ENCODE data around the gene HTD2.
"Not testable (repeated sequence)": the region's sequence is repeated elsewhere in the genome, so short reads cannot be mapped to it uniquely, and the experiment has no call there.

Gene HTD2

DNA sequence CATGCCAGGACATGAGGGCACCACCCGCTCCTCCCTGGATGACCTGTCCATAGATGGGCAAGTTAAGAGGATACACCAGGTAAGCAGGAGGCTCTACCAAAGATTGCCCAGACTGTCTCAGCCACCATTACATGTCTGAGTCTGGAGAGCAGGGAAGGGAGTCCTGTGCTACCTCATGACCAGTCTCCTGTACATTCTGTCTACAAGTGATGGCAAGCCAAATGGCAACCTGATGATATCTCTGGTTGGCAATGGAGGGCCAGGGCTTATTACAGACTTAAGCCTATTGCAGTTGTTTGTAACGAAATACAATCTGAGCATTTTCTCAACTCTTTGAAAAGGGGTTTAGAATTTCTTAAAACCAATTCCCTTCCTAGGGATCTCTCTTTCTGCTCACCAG lies 37.0 kb upstream of the HTD2 start:
- H3K4me3 ChIP-seq (ENCODE audit: low read depth, low read length): no peak overlapping the region
- TF ChIP-seq, protein P1, sequence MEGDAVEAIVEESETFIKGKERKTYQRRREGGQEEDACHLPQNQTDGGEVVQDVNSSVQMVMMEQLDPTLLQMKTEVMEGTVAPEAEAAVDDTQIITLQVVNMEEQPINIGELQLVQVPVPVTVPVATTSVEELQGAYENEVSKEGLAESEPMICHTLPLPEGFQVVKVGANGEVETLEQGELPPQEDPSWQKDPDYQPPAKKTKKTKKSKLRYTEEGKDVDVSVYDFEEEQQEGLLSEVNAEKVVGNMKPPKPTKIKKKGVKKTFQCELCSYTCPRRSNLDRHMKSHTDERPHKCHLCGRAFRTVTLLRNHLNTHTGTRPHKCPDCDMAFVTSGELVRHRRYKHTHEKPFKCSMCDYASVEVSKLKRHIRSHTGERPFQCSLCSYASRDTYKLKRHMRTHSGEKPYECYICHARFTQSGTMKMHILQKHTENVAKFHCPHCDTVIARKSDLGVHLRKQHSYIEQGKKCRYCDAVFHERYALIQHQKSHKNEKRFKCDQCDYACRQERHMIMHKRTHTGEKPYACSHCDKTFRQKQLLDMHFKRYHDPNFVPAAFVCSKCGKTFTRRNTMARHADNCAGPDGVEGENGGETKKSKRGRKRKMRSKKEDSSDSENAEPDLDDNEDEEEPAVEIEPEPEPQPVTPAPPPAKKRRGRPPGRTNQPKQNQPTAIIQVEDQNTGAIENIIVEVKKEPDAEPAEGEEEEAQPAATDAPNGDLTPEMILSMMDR (IDR thresholded peaks at IDR 0.05; ENCODE audit: low read depth, low read length): no peak

DNA sequence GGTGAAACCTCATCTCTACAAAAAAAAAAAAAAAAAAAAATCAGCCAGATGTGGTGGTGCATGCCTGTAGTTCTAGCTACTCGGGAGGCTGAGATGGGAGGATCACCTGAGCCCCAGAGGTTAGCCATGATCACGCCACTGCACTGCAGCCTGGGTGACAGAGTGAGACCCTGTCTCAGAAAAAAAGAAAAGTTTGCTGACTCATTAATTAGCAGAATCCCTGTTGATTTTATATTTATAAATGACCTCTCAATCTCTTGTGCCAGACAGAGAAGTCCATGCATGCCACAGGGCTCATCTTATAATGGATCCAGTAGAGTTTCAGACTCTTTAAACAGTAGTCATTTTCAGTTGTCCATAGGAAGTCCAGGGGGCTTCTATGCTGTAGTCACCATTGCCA lies 35.8 kb upstream of the HTD2 start:
- TF ChIP-seq, protein P1 (IDR thresholded peaks at IDR 0.05; ENCODE audit: low read depth, low read length): no peak
- H3K4me3 ChIP-seq (ENCODE audit: low read depth, low read length): no peak overlapping the region

DNA sequence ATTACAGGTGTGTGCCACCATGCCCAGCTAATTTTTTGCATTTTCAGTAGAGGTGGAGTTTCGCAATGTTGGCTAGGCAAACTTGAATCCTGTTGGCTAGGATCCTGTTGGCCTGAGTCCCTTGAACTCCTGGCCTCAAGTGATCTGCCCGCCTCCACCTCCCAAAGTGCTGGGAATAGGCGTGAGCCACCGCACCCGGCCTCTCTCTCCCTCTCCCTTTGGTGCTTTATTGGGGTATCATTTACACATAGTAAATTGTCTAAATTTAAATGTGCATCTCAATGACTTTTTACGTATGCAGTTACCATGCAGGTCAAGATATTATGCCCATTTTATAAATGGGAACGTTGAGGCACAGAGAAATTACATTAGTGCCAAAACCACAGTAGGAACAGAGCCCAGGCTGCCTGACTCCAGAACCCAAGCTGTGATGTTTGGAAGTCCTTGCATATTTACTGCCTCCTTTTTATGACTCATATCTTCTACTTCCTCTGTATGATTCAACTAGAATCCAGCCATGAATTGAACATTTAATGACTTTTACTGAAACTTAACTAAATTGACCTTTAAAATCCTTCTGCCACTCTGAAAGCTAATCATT lies 34.3 kb upstream of the HTD2 start:
- TF ChIP-seq, protein P1 (IDR thresholded peaks at IDR 0.05; ENCODE audit: low read depth, low read length): no peak
- H3K4me3 ChIP-seq (ENCODE audit: low read depth, low read length): no peak overlapping the region

DNA sequence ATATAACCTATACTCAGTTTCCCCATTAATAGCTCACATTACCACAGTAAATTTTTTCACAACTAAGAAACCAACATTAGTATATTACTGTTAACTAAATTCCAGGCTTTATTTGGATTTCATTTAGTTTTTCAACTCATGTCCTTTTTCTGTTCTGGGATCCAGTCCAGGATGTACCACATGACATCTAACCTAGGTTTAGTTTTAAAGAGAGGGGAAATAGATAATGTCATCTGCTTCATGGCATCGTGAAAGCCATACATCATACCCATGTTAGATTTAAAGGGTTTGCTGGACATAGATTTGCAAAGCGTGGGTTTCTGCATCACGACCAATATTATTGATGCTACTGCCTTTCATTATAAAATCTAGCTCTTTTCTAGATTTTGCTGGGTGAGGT lies 33.4 kb upstream of the HTD2 start:
- TF ChIP-seq, protein P1 (IDR thresholded peaks at IDR 0.05; ENCODE audit: low read depth, low read length): no peak

DNA sequence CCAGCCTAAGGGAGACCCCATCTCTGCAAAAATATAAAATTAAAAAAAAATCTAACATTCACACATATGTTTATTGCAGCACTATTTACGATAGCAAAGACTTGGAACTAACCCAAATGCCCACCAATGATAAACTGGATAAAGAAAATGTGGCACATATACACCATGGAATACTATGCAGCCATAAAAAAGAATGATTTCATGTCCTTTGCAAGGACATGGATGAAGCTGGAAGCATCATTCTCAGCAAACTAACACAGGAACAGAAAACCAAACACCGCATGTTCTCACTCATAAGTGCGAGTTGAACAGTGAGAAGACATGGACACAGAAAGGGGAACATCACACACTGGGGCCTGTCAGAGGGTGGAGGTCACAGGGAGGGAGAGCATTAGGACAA lies 33.0 kb upstream of the HTD2 start:
- H3K4me3 ChIP-seq (ENCODE audit: low read depth, low read length): not testable (repeated sequence)

More for the DNA sequence above, 33.4 kb upstream of the HTD2 start:
- no peak overlapping the region for H3K4me3 ChIP-seq (ENCODE audit: low read depth, low read length)

DNA sequence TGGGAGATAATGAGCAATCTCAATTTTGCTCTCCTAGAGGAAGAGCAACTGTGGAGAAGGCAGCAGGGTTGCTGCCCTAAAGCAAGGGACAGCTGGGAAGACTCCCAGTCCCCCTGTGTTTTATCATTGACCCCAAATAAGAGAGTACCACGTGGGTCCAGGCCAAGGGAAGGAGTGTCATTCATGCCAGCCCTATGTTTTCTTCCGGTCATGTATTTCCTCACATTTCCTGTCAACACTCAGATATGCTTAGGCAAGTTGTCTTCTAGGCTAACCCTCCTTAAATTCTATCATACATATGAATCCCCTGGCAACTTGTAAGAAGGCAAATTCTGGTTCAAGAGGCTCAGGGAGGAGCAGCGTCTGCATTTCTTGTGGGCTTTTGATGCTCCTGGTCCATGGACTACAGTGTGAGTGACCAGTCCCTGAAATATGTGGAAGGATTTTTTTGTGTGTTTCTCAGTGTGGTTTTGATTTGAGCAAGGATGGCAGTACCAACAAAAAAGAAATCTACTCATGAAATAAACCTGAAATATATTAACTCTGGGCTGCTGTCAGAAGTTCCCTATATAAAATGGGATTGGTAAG lies 32.2 kb upstream of the HTD2 start:
- H3K4me3 ChIP-seq (ENCODE audit: low read depth, low read length): no peak overlapping the region
- TF ChIP-seq, protein P1 (IDR thresholded peaks at IDR 0.05; ENCODE audit: low read depth, low read length): no peak

DNA sequence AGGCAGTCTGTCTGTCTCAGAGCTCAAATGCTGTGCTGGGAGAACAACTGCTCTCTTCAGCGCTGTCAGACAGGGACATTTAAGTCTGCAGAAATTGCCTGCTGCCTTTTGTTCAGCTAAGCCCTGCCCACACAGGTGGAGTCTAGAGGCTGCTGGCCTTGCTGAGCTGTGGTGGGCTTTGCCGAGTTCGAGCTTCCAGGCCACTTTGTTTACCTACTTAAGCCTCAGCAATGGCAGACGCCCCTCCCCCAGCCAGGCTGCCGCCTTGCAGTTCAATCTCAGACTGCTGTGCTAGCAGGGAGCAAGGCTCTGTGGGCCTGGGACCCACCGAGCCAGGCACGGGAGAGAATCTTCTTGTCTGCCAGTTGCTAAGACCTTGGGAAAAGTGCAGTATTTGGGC lies 25.3 kb upstream of the HTD2 start:
- TF ChIP-seq, protein P1 (IDR thresholded peaks at IDR 0.05; ENCODE audit: low read depth, low read length): no peak
- H3K4me3 ChIP-seq (ENCODE audit: low read depth, low read length): no peak overlapping the region

DNA sequence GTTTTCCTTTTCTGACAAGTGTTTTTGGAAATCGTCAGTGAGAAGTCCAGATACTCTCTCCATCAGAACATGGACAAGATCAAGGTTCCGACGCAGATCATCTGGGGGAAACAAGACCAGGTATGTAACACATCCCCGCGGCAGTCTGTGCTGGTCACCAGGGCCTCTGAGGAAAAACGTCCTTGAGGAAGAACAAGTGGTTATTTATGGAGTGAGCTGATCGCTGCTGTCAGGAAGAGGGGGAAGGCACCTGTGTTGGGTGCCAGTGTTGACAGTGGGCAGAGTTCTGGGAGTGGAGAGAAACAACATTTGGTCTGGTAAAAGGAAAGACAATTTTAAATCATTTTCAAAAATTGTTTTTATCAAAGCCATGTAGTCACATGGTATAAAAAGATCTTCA lies 21.0 kb upstream of the HTD2 start:
- TF ChIP-seq, protein P1 (IDR thresholded peaks at IDR 0.05; ENCODE audit: low read depth, low read length): no peak
- no peak overlapping the region for H3K4me3 ChIP-seq (ENCODE audit: low read depth, low read length)
